HEK293 (cell line): ENCODE measurements around the gene ZBTB37.
A peak's percentile ranks its signal among the peaks of the same experiment; 100 is the strongest.

Experiments
- MEIS1 ChIP-seq: sonication (generic); formaldehyde crosslinking; IDR thresholded peaks from 2 replicates; pipeline ENCODE4 v1.8.1; 2022; ENCODE audit warnings: missing genetic modification reagents, mild to moderate bottlenecking, borderline replicate concordance
- SP3 ChIP-seq: fragments of 450-650 bp; formaldehyde crosslinking; IDR thresholded peaks from 2 replicates; pipeline ENCODE4 v1.5.1; 2016; ENCODE audit warnings: missing biosample characterization, missing genetic modification characterization
- SP7 ChIP-seq: fragments of 450-650 bp; formaldehyde crosslinking; IDR thresholded peaks from 2 replicates; pipeline ENCODE4 v1.5.1; 2016; ENCODE audit warnings: missing biosample characterization, missing genetic modification characterization
- ZFP41 ChIP-seq: fragments of 450-650 bp; formaldehyde crosslinking; IDR thresholded peaks from 2 replicates; pipeline ENCODE4 v1.5.1; 2016; ENCODE audit warnings: missing biosample characterization, missing genetic modification characterization, borderline replicate concordance
- ZNF132 ChIP-seq: fragments of 450-650 bp; formaldehyde crosslinking; IDR thresholded peaks from 2 replicates; pipeline ENCODE4 v1.5.1; 2017; ENCODE audit warnings: missing biosample characterization, missing genetic modification characterization, borderline replicate concordance
- ZNF174 ChIP-seq: fragments of 450-650 bp; formaldehyde crosslinking; IDR thresholded peaks from 2 replicates; pipeline ENCODE4 v1.5.0; 2017; ENCODE audit warnings: missing biosample characterization, mild to moderate bottlenecking, missing genetic modification characterization
- ZNF18 ChIP-seq: fragments of 450-650 bp; formaldehyde crosslinking; IDR thresholded peaks from 2 replicates; pipeline ENCODE4 v1.5.1; 2016; ENCODE audit warnings: missing biosample characterization, missing genetic modification characterization
- ZNF324 ChIP-seq: fragments of 450-650 bp; formaldehyde crosslinking; IDR thresholded peaks from 2 replicates; pipeline ENCODE4 v1.5.1; 2016; ENCODE audit warnings: missing biosample characterization, missing genetic modification characterization
- ZNF350 ChIP-seq: fragments of 450-650 bp; formaldehyde crosslinking; IDR thresholded peaks from 2 replicates; pipeline ENCODE4 v1.5.0; 2017; ENCODE audit warnings: missing biosample characterization, mild to moderate bottlenecking, missing genetic modification characterization
- ZNF473 ChIP-seq: fragments of 450-650 bp; formaldehyde crosslinking; IDR thresholded peaks from 2 replicates; pipeline ENCODE4 v1.5.1; 2017; ENCODE audit warnings: missing biosample characterization, missing genetic modification characterization
- ZNF548 ChIP-seq: fragments of 450-650 bp; formaldehyde crosslinking; IDR thresholded peaks from 2 replicates; pipeline ENCODE4 v1.5.1; 2016; ENCODE audit warnings: missing biosample characterization, missing genetic modification characterization
- ZNF555 ChIP-seq: fragments of 450-650 bp; formaldehyde crosslinking; conservative IDR thresholded peaks from 2 replicates; pipeline ENCODE4 v1.5.1; 2017; ENCODE audit warnings: missing biosample characterization, mild to moderate bottlenecking, missing genetic modification characterization, inconsistent platforms
- ZNF585B ChIP-seq: fragments of 450-650 bp; formaldehyde crosslinking; IDR thresholded peaks from 2 replicates; pipeline ENCODE4 v1.5.1; 2016; ENCODE audit warnings: missing biosample characterization, missing genetic modification characterization
- ZNF600 ChIP-seq: fragments of 450-650 bp; formaldehyde crosslinking; IDR thresholded peaks from 2 replicates; pipeline ENCODE4 v1.5.1; 2016; ENCODE audit warnings: missing biosample characterization, missing genetic modification characterization
- ZNF624 ChIP-seq: fragments of 450-650 bp; formaldehyde crosslinking; IDR thresholded peaks from 2 replicates; pipeline ENCODE4 v1.5.1; 2017; ENCODE audit warnings: missing biosample characterization, missing genetic modification characterization
- ZNF664 ChIP-seq: fragments of 450-650 bp; formaldehyde crosslinking; IDR thresholded peaks from 2 replicates; pipeline ENCODE4 v1.5.1; 2016; ENCODE audit warnings: missing biosample characterization, missing genetic modification characterization
- ZNF792 ChIP-seq: fragments of 450-650 bp; formaldehyde crosslinking; IDR thresholded peaks from 2 replicates; pipeline ENCODE4 v1.5.1; 2016; ENCODE audit warnings: missing biosample characterization, missing genetic modification characterization
- ZSCAN4 ChIP-seq: fragments of 450-650 bp; formaldehyde crosslinking; IDR thresholded peaks from 2 replicates; pipeline ENCODE4 v1.5.1; 2017; ENCODE audit warnings: missing biosample characterization, missing genetic modification characterization
- ZSCAN5A ChIP-seq: fragments of 450-650 bp; formaldehyde crosslinking; IDR thresholded peaks from 2 replicates; pipeline ENCODE4 v1.5.1; 2016; ENCODE audit warnings: missing biosample characterization, missing genetic modification characterization
- TF ChIP-seq, protein P1 (sequence below): fragments of 450-650 bp; formaldehyde crosslinking; IDR thresholded peaks from 2 replicates; pipeline ENCODE4 v1.5.1; 2016; ENCODE audit warnings: missing biosample characterization, missing genetic modification characterization, low read depth
- TF ChIP-seq, protein P2 (sequence below): fragments of 450-650 bp; formaldehyde crosslinking; IDR thresholded peaks from 2 replicates; pipeline ENCODE4 v1.5.1; 2017; ENCODE audit warnings: missing biosample characterization, mild to moderate bottlenecking, missing genetic modification characterization, moderate library complexity
- TF ChIP-seq, protein P3 (sequence below): IDR thresholded peaks from 2 replicates; pipeline ENCODE4 v1.6.1; 2011; ENCODE audit warnings: mild to moderate bottlenecking, low read depth, low read length, borderline replicate concordance
- TF ChIP-seq, protein P4 (sequence below): fragments of 450-650 bp; formaldehyde crosslinking; IDR thresholded peaks from 2 replicates; pipeline ENCODE4 v1.5.1; 2016; ENCODE audit warnings: missing biosample characterization, missing genetic modification characterization
- TF ChIP-seq, protein P5 (sequence below): fragments of 450-650 bp; formaldehyde crosslinking; IDR thresholded peaks from 2 replicates; pipeline ENCODE4 v1.5.1; 2016; ENCODE audit warnings: missing biosample characterization, missing genetic modification characterization

ZBTB37 gene

DNA sequence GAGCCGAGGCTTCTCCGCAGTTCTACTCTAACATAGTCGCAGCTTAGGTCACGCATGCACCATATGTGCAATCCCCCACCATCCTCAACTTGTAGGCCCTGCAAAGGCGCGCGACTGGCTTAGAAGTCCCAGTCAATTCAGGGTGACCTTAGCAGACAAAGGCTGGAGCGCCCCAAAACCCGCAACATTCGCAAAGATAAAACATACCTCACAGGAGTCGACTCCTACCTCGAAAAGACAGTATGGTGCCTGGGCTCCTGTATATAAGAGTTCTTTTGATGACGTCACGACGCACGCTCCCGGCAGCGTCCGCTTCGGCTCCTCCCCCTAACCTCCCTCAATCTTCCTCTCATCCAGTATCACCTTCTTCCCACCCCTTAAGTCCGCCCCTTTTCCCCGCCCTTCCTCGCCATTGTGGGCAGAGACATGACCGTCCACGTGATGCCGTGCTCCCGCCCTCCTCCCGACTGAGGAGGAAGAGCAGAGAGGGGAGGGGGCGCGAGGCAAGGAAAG, 371 bp upstream of the ZBTB37 start, which contains the start of gene GAS5 (continued):
- 0 out of 2 replicates have a peak, but pooled peaks have one; percentile 23 for TF ChIP-seq ZSCAN5A
- TF ChIP-seq ZNF350, result no peak
- TF ChIP-seq, protein P1, sequence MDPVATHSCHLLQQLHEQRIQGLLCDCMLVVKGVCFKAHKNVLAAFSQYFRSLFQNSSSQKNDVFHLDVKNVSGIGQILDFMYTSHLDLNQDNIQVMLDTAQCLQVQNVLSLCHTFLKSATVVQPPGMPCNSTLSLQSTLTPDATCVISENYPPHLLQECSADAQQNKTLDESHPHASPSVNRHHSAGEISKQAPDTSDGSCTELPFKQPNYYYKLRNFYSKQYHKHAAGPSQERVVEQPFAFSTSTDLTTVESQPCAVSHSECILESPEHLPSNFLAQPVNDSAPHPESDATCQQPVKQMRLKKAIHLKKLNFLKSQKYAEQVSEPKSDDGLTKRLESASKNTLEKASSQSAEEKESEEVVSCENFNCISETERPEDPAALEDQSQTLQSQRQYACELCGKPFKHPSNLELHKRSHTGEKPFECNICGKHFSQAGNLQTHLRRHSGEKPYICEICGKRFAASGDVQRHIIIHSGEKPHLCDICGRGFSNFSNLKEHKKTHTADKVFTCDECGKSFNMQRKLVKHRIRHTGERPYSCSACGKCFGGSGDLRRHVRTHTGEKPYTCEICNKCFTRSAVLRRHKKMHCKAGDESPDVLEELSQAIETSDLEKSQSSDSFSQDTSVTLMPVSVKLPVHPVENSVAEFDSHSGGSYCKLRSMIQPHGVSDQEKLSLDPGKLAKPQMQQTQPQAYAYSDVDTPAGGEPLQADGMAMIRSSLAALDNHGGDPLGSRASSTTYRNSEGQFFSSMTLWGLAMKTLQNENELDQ (tag by site-specific recombination), result no peak
- TF ChIP-seq, protein P2, sequence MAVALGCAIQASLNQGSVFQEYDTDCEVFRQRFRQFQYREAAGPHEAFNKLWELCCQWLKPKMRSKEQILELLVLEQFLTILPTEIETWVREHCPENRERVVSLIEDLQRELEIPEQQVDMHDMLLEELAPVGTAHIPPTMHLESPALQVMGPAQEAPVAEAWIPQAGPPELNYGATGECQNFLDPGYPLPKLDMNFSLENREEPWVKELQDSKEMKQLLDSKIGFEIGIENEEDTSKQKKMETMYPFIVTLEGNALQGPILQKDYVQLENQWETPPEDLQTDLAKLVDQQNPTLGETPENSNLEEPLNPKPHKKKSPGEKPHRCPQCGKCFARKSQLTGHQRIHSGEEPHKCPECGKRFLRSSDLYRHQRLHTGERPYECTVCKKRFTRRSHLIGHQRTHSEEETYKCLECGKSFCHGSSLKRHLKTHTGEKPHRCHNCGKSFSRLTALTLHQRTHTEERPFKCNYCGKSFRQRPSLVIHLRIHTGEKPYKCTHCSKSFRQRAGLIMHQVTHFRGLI (tag by site-specific recombination), result no peak; the same call in 1 of the 2 replicates
- 0 out of 2 replicates have a peak, but pooled peaks have one; percentile 31 for TF ChIP-seq ZSCAN4 (tag by site-specific recombination)
- peak; percentile 69 for TF ChIP-seq ZNF324 (tag by site-specific recombination)
- no peak for TF ChIP-seq ZNF174 (tag by site-specific recombination)
- no peak for TF ChIP-seq ZNF548 (tag by site-specific recombination)
- TF ChIP-seq ZNF132 (tag by site-specific recombination), result no peak
- TF ChIP-seq ZNF664 (tag by site-specific recombination), result no peak
- TF ChIP-seq, protein P3, sequence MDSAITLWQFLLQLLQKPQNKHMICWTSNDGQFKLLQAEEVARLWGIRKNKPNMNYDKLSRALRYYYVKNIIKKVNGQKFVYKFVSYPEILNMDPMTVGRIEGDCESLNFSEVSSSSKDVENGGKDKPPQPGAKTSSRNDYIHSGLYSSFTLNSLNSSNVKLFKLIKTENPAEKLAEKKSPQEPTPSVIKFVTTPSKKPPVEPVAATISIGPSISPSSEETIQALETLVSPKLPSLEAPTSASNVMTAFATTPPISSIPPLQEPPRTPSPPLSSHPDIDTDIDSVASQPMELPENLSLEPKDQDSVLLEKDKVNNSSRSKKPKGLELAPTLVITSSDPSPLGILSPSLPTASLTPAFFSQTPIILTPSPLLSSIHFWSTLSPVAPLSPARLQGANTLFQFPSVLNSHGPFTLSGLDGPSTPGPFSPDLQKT, result no peak
- TF ChIP-seq ZNF585B, result no peak
- TF ChIP-seq ZNF473 (tag by site-specific recombination), result no peak
- 0 out of 2 replicates have a peak, but pooled peaks have one; percentile 80 for TF ChIP-seq ZFP41
- no peak for TF ChIP-seq MEIS1
- TF ChIP-seq, protein P4, sequence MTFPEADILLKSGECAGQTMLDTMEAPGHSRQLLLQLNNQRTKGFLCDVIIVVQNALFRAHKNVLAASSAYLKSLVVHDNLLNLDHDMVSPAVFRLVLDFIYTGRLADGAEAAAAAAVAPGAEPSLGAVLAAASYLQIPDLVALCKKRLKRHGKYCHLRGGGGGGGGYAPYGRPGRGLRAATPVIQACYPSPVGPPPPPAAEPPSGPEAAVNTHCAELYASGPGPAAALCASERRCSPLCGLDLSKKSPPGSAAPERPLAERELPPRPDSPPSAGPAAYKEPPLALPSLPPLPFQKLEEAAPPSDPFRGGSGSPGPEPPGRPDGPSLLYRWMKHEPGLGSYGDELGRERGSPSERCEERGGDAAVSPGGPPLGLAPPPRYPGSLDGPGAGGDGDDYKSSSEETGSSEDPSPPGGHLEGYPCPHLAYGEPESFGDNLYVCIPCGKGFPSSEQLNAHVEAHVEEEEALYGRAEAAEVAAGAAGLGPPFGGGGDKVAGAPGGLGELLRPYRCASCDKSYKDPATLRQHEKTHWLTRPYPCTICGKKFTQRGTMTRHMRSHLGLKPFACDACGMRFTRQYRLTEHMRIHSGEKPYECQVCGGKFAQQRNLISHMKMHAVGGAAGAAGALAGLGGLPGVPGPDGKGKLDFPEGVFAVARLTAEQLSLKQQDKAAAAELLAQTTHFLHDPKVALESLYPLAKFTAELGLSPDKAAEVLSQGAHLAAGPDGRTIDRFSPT (tag by site-specific recombination), result no peak
- peak; percentile 38 for TF ChIP-seq SP7 (tag by site-specific recombination)
- no peak for TF ChIP-seq ZNF792 (tag by site-specific recombination)
- TF ChIP-seq SP3 (tag by site-specific recombination), result peak; percentile 99
- no peak for TF ChIP-seq ZNF624 (tag by site-specific recombination)
- no peak for TF ChIP-seq ZNF555 (tag by site-specific recombination)
- TF ChIP-seq, protein P5, sequence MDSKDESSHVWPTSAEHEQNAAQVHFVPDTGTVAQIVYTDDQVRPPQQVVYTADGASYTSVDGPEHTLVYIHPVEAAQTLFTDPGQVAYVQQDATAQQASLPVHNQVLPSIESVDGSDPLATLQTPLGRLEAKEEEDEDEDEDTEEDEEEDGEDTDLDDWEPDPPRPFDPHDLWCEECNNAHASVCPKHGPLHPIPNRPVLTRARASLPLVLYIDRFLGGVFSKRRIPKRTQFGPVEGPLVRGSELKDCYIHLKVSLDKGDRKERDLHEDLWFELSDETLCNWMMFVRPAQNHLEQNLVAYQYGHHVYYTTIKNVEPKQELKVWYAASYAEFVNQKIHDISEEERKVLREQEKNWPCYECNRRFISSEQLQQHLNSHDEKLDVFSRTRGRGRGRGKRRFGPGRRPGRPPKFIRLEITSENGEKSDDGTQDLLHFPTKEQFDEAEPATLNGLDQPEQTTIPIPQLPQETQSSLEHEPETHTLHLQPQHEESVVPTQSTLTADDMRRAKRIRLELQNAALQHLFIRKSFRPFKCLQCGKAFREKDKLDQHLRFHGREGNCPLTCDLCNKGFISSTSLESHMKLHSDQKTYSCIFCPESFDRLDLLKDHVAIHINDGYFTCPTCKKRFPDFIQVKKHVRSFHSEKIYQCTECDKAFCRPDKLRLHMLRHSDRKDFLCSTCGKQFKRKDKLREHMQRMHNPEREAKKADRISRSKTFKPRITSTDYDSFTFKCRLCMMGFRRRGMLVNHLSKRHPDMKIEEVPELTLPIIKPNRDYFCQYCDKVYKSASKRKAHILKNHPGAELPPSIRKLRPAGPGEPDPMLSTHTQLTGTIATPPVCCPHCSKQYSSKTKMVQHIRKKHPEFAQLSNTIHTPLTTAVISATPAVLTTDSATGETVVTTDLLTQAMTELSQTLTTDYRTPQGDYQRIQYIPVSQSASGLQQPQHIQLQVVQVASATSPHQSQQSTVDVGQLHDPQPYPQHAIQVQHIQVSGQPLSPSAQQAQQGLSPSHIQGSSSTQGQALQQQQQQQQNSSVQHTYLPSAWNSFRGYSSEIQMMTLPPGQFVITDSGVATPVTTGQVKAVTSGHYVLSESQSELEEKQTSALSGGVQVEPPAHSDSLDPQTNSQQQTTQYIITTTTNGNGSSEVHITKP (tag by site-specific recombination), result no peak
- TF ChIP-seq ZNF18 (tag by site-specific recombination), result no peak
- TF ChIP-seq ZNF600 (tag by site-specific recombination), result peak; percentile 8; the same call in 1 of the 2 replicates
